Right cardiac atrium (tissue), 5 donors: ENCODE measurements around the gene ROBO1. TPM values are rescaled to one million over a fixed set of nuclear protein-coding genes. Genes with fewer than 3 reads are reported as not detected.
A peak's percentile ranks its signal among the peaks of the same experiment; 100 is the strongest.

Source experiments
- ATAC-seq, 2 donors: fragments of 200-7000 bp; cut with Tn5 transposase; one replicate each; pipeline versions ENCODE4 v1.8.0 to v1.9.1; 2020; ENCODE audit warnings: moderate library complexity in 2 of 2, mild to moderate bottlenecking in 1 of 2
- DNase-seq, 3 donors: peaks; one replicate each; pipeline ENCODE4 v3.0.0-alpha.2; 2020
- H3K27ac ChIP-seq: one replicate; pipeline ENCODE4 v1.5.1; 2013; ENCODE audit warnings: mild to moderate bottlenecking, low read length, control low read depth, moderate library complexity
- H3K27me3 ChIP-seq: one replicate; pipeline ENCODE4 v1.6.1; 2013; ENCODE audit not compliant: control insufficient read depth, insufficient read depth
- H3K4me1 ChIP-seq: one replicate; pipeline ENCODE4 v1.6.1; 2013; ENCODE audit warnings: low read length; ENCODE audit not compliant: control insufficient read depth, insufficient read depth
- H3K4me3 ChIP-seq: one replicate; pipeline ENCODE4 v1.5.1; 2013; ENCODE audit warnings: low read length, control low read depth
- H3K9me3 ChIP-seq: one replicate; pipeline ENCODE4 v1.6.1; 2013; ENCODE audit warnings: low read length; ENCODE audit not compliant: control insufficient read depth
- WGBS: extraction: QIAGEN DNeasy Blood & Tissue Kit; methylation state at CpG from one replicate; pipeline ENCODE4 v1.1.7; 2013; 5-methylcytosine and 5-hydroxymethylcytosine counted together
- intact Hi-C, 4 donors: fragments of 100-400 bp; cut with DNase I; formaldehyde crosslinking; loops; one replicate each; pipeline versions ENCODE4 v1.11.0 to v1.14.0; 2022 to 2023
- polyA plus RNA-seq: library from polyadenylated mRNA; stranded (reverse); fragments of 200-250 nt; gene quantifications from one replicate; pipeline ENCODE4 v1.2.3, GENCODE V29; 2013
- total RNA-seq, 4 donors: library from RNA; stranded (reverse); fragmentation: NEBNext Ultra II Directional; extraction: Animal tissue kit (Norgen Biotek cat#: 25700); gene quantifications; one replicate each; pipeline ENCODE4 v1.2.1, GENCODE V29; 2021
- donor health status: healthy with polysubstance abuse.
- donor health status: DM: no; HTN: yes; CAD: no.
- donor health status: DM: no; HTN: no; CAD: no.
- donor health status: DM: no; HTN: yes; CAD: no; lungs with severe emphysema.
- donor health status: DM: yes; HTN: yes; CAD: no.

ROBO1 gene
- total and polyA plus RNA-seq, 5 donors = 5.5 to 16.2 (median 13.5) TPM

GRCh38 chr3:78858174-78858573 lies 909.6 kb downstream of the ROBO1 start:
- intact Hi-C loops = no loop called here
- Histone ChIP-seq H3K4me1 (no peaks in the 10 kb centered on the region), H3K27ac (no peak overlapping the region)

GRCh38 chr3:78857494-78858111 lies 910.2 kb downstream of the ROBO1 start:
- DNase-seq = no peak
- no peaks in the 10 kb centered on the region for H3K9me3 ChIP-seq
- 83% methylated on average over 6 of the region's 6 CpGs for WGBS

More at GRCh38 chr3:78858174-78858573, 909.6 kb downstream of the ROBO1 start:
- no peak for ATAC-seq
- 54% methylated on average over 1 of the region's 1 CpG for WGBS
- H3K4me3 ChIP-seq = no peak overlapping the region
- no peak for DNase-seq
- H3K9me3 ChIP-seq = no peaks in the 10 kb centered on the region
- H3K27me3 ChIP-seq = no peaks in the 10 kb centered on the region

GRCh38 chr3:78856164-78856563 lies 911.6 kb downstream of the ROBO1 start:
- no peak for DNase-seq
- intact Hi-C loops = no loop called here
- H3K9me3 ChIP-seq = no peaks in the 10 kb centered on the region
- no peak overlapping the region for H3K4me3 ChIP-seq
- WGBS = 84% methylated on average over 2 of the region's 2 CpGs
- H3K4me1 ChIP-seq = no peaks in the 10 kb centered on the region
- no peaks in the 10 kb centered on the region for H3K27me3 ChIP-seq
- no peak for ATAC-seq
- H3K27ac ChIP-seq = no peak overlapping the region

More at GRCh38 chr3:78857494-78858111, 910.2 kb downstream of the ROBO1 start:
- intact Hi-C loops = no loop called here
- no peak for ATAC-seq
- Histone ChIP-seq H3K27me3 (no peaks in the 10 kb centered on the region), H3K4me3 (no peak overlapping the region), H3K4me1 (no peaks in the 10 kb centered on the region), H3K27ac (no peak overlapping the region)

- Histone ChIP-seq H3K27ac (no peak overlapping the region), H3K4me3 (no peak overlapping the region), H3K27me3 (no peaks in the 10 kb centered on the region), H3K4me1 (no peaks in the 10 kb centered on the region), H3K9me3 (no peaks in the 10 kb centered on the region)
- intact Hi-C loops = no loop called here
- DNase-seq (no peak), ATAC-seq (no peak)
- 87% methylated on average over 5 of the region's 5 CpGs for WGBS
Observed at GRCh38 chr3:78855190-78855589, 912.6 kb downstream of the ROBO1 start.

- WGBS = 89% methylated on average over 7 of the region's 7 CpGs
- intact Hi-C loops = no loop called here
- no peaks in the 10 kb centered on the region for H3K9me3 ChIP-seq
Observed at GRCh38 chr3:78848392-78849288, 919.2 kb downstream of the ROBO1 start.

GRCh38 chr3:78847603-78848002 lies 920.2 kb downstream of the ROBO1 start:
- H3K4me1 ChIP-seq = peaks cover 1% of the 10 kb centered on the region
- no peaks in the 10 kb centered on the region for H3K9me3 ChIP-seq
- WGBS = 74% methylated on average over 3 of the region's 3 CpGs
- no peak overlapping the region for H3K4me3 ChIP-seq
- H3K27me3 ChIP-seq = no peaks in the 10 kb centered on the region
- intact Hi-C loops = no loop called here
- no peak overlapping the region for H3K27ac ChIP-seq
- ATAC-seq (no peak), DNase-seq (no peak)

More at GRCh38 chr3:78848392-78849288, 919.2 kb downstream of the ROBO1 start:
- Histone ChIP-seq H3K4me1 (peaks cover 1% of the 10 kb centered on the region), H3K27me3 (no peaks in the 10 kb centered on the region), H3K27ac (no peak overlapping the region), H3K4me3 (no peak overlapping the region)
- DNase-seq = no peak
- ATAC-seq = no peak

- H3K27ac ChIP-seq = no peak overlapping the region
- no peak overlapping the region for H3K4me3 ChIP-seq
- H3K4me1 ChIP-seq = peaks cover 1% of the 10 kb centered on the region
- H3K9me3 ChIP-seq = no peaks in the 10 kb centered on the region
- H3K27me3 ChIP-seq = no peaks in the 10 kb centered on the region
- ATAC-seq = no peak
- no peak for DNase-seq
- 68% methylated on average over 4 of the region's 4 CpGs for WGBS
- intact Hi-C loops = no loop called here
Observed at GRCh38 chr3:78847203-78847602, 920.6 kb downstream of the ROBO1 start.

GRCh38 chr3:78846718-78847117 lies 921.1 kb downstream of the ROBO1 start:
- Histone ChIP-seq H3K27ac (no peak overlapping the region), H3K4me1 (peaks cover 1% of the 10 kb centered on the region), H3K9me3 (no peaks in the 10 kb centered on the region), H3K4me3 (no peak overlapping the region), H3K27me3 (no peaks in the 10 kb centered on the region)
- ATAC-seq (peak in 1 of 2 donors; percentile 51), DNase-seq (no peak)
- 40% methylated on average over 3 of the region's 3 CpGs for WGBS
- intact Hi-C loops = no loop called here

GRCh38 chr3:78845605-78846004 lies 922.2 kb downstream of the ROBO1 start:
- H3K4me3 ChIP-seq = no peak overlapping the region
- no peaks in the 10 kb centered on the region for H3K9me3 ChIP-seq
- no peak for DNase-seq
- peaks cover 1% of the 10 kb centered on the region for H3K4me1 ChIP-seq
- no peak overlapping the region for H3K27ac ChIP-seq
- intact Hi-C loops = no loop called here
- 77% methylated on average over 3 of the region's 3 CpGs for WGBS
- H3K27me3 ChIP-seq = no peaks in the 10 kb centered on the region
- ATAC-seq = no peak

GRCh38 chr3:78844307-78844706 lies 923.5 kb downstream of the ROBO1 start:
- Histone ChIP-seq H3K4me3 (no peak overlapping the region), H3K4me1 (peaks cover 1% of the 10 kb centered on the region), H3K9me3 (no peaks in the 10 kb centered on the region), H3K27me3 (no peaks in the 10 kb centered on the region), H3K27ac (no peak overlapping the region)
- DNase-seq (no peak), ATAC-seq (no peak)
- intact Hi-C loops = no loop called here
- 95% methylated on average over 4 of the region's 4 CpGs for WGBS

GRCh38 chr3:78839693-78840092 lies 928.1 kb downstream of the ROBO1 start:
- Histone ChIP-seq H3K4me1 (no peaks in the 10 kb centered on the region), H3K27me3 (no peaks in the 10 kb centered on the region), H3K9me3 (no peaks in the 10 kb centered on the region), H3K27ac (no peak overlapping the region), H3K4me3 (no peak overlapping the region)
- ATAC-seq (no peak), DNase-seq (no peak)
- WGBS = 48% methylated on average over 3 of the region's 3 CpGs
- intact Hi-C loops = no loop called here
